GM10847 (cell line): ENCODE results near the gene ZNF200.

Experiments used
- POLR2A ChIP-seq: IDR thresholded peaks from 2 replicates; pipeline ENCODE4 v1.6.1; 2011; ENCODE audit not compliant: insufficient read length; ENCODE audit errors: extremely low read depth

The ZNF200 gene

DNA sequence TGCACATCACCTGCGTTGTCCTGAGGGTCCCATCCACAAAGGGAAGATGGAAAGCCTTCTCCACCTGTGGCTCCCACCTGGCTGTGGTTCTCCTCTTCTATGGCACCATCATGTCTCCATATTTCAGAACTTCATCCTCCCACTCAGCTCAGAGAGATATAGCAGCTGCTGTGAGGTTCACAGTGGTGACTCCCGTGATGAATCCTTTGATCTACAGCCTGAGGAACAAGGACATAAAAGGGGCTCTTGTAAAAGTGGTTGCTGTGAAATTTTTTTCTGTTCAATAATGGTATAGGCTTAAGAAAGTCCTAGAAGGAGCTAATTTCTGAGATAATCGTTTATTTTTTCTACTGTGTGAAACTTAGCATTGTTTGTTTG, 18.7 kb downstream of the ZNF200 start:
- no peak for TF ChIP-seq POLR2A

- TF ChIP-seq POLR2A, result no peak
Measured at GRCh38 chr16:3215601-3216262, 19.2 kb downstream of the ZNF200 start.

DNA sequence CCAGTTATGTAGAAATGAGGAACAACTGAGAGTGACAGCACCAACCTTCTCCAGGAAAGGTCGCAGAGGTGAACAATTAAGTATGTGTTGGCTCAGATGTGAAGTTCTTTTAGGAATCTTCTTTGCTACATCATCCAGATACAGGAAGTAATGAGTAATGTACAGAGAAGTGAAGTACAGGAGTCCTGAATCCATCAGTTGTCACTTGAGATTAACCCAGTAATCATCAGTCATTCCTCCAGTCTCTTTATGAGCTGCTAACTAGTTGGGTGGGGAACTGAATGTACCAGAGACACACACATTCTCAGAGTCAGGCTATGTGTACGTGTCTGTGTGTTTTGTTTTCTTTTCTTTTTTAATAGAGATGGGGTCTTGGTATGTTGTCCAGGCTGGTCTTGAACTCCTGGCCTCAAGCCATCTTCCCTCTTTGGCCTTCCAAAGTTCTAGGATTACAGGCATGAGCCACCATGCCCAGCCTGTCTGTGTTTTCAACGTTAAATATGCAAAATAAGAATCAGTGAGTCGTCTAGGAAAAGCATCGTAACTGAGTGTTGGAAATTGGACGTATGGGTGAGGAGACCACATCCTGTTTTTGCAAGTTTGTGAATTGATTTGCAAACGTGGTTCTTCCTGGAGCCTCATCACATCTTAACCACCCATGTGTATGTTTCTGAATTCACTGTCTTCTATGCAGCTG, 19.9 kb downstream of the ZNF200 start:
- TF ChIP-seq POLR2A, result no peak

- TF ChIP-seq POLR2A, result no peak
Measured at GRCh38 chr16:3212567-3212966, 22.4 kb downstream of the ZNF200 start.

DNA sequence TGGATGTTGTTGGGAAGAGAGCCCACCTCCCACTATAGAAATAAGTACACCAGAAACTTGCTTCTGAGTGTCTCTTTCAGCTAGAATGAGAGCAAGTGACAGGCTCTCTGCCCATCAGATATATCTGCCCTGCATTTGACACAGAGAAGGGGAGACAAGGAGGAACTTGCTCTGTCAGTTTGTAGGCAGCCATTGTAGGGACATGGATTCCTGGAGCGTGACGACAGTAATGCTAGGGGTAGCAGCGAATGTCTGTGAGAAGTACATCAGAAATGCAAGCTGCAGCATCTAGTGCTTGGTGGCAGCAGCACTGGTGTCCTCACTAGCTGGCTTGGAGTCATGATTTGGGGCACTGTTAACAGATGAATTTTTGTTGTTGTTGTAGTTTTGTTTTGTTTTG, 23.0 kb downstream of the ZNF200 start:
- TF ChIP-seq POLR2A, result no peak

GRCh38 chr16:3207086-3207953, 27.6 kb downstream of the ZNF200 start:
- TF ChIP-seq POLR2A, result no peak

- TF ChIP-seq POLR2A, result no peak
Measured at GRCh38 chr16:3202903-3203539, 31.9 kb downstream of the ZNF200 start.

DNA sequence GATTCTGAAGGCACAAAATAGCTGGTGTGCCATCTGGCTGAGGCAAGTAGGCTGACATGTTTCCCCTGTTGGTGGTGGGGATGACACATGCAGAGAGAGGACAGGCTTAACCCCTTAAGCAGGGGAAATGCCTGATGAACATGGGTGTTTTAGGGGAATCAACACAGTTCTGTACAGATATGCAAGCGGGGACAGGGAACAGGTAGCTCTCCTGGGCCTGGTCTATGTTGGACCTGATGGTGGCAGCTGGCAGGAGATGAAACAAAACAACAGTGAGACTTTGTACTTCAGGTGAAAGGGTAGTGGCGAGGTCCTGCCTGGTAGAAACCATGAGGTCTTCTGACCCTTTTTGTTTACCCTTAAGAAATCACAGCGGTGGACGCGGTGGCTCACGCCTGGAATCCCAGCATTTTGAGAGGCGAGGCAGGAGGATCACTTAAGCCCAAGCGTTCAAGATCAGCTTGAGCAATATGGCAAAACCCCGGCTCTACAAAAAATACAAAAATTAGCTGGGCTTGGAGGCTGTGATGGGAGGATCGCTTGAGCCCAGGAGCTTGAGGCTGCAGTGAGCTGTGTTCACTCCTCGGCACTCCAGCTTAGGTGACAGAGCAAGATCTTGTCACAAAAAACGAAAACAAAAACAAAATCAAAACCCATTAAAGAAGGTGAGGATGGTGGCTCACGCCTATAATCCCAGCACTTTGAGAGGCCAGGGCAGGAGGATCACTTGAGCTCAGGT, 36.5 kb downstream of the ZNF200 start:
- TF ChIP-seq POLR2A, result no peak

DNA sequence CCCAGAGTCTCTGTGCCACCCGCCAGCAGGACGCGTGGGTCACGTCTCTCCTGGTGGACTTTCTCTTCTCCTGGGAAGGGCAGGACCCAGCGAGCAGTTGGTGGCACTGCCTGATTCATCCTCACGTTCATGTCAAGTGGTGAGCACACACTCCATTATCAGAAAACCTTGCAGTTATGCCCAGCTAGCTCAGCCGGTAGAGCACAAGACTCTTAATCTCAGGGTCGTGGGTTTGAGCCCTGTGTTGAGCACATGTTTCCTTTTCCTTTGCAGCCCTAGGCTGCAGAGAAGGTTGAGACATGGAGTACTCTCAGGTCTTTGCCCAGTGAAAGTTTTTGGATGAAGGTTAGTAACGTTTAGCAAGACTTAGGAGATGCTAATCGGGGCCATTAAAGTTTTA, 39.0 kb downstream of the ZNF200 start:
- no peak for TF ChIP-seq POLR2A

DNA sequence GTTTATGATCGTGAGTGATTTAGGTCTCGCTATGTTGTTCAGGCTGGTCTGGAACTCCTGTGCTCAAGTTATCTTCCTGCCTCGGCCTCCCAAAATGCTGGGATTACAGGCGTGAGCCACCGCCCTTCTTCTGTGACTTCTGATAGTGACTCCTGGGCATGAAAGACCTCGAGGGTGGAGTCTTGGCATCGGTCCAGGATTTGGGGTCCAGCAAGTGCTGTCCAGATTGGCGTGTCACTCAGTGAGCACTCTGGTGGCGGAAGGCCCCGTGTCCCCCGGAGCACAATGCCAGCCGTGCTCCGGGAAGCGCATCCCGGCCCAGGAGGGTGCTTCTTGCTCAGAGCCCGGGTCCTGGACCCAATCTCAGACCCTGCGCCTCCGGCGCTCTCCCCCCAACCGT, 40.2 kb downstream of the ZNF200 start:
- TF ChIP-seq POLR2A, result no peak

- TF ChIP-seq POLR2A, result no peak
Measured at GRCh38 chr16:3193221-3194212, 41.4 kb downstream of the ZNF200 start.

- no peak for TF ChIP-seq POLR2A
Measured at GRCh38 chr16:3192476-3193019, 42.4 kb downstream of the ZNF200 start.

GRCh38 chr16:3190949-3191353, 44.0 kb downstream of the ZNF200 start:
- no peak for TF ChIP-seq POLR2A
